Fibroblast of skin of scalp (primary cell): ENCODE results near the gene ST8SIA1.
A peak's percentile ranks its signal among the peaks of the same experiment; 100 is the strongest.

ENCODE experiments used
- DNase-seq: peaks from one replicate; pipeline ENCODE4 v3.0.0-alpha.2; 2013

Gene ST8SIA1

GRCh38 chr12:22282283-22282682, 52.2 kb downstream of the ST8SIA1 start:
- peak; percentile 81 for DNase-seq

- DNase-seq: no peak
These were observed 57.6 kb downstream of the ST8SIA1 start for GRCh38 chr12:22276867-22277266.

DNA sequence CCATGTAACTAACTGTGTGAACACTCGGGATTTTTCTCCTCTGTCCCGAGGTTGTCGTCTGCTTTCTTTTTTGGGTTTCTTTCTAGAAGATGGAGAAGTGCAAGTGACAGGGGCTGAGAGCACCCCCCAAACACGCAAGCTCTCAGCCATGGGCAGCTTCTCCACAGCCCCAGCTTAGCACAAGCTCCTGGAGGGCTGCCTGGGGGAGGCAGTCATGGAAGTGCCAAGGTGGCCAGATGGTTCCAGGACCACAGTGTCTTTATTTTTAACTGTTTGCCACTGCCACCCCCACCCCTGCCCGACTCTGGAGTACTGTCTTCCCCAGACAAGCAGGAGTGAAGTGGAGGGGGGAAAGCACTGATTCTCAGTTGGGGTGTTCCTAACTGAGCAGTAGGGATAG, 58.2 kb downstream of the ST8SIA1 start:
- no peak for DNase-seq

GRCh38 chr12:22275843-22276242, 58.7 kb downstream of the ST8SIA1 start:
- DNase-seq: peak; percentile 100

DNA sequence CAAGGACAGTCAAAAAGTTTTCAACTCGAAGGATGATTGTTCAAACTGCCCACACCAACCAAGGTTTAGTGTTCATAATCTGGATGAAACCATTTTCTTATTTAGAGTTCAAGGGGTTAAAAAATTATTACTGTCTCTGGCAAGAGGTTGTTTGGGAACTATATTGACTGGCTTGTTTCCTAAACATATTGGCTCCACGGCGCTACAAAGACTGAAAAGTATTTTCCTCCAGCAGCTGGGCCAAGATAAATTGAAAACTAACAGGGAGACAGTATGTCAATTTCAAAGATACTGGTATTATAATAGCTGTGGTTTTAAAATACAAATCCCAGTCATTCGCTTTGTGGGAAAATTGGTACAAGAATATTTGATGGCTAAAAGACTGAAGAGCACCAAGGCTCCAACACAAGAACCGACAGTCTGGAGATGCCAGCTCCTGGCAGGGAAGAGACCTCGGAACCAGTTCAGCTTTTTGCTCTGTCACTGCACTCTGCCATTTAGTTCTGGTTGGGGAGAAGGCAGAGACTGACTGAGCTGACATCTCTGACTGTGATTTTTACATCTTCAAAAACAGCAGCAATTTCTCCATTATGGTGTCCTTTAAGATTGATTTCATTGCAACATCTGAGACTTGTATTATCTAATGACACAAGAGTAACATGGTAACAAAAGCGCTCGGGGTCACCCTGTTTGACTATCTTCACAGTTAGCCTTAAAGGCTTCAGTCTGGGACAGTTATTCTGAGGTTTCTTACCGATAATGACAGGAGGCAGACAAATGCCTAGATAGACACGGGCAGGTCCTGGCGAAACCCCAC, 62.0 kb downstream of the ST8SIA1 start:
- no peak for DNase-seq

DNA sequence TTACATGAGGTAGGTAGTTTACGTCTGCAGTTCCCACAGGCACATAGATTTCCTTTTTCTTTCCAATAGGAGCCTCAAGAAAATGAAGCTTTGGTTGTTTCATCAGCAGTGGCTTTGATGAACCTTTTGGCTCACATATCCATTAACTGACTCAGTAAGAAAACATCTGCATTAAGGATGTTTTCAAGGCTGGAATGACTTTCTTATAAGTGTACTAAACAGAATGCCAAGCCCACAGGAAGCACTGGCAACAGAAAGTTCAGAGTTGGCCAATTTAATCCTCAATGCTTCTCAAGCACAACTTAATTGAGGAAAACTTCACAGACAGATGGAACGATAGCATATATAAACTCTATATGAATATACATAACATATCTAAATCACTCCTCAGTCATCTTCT, 63.5 kb downstream of the ST8SIA1 start:
- DNase-seq: peak; percentile 90

DNA sequence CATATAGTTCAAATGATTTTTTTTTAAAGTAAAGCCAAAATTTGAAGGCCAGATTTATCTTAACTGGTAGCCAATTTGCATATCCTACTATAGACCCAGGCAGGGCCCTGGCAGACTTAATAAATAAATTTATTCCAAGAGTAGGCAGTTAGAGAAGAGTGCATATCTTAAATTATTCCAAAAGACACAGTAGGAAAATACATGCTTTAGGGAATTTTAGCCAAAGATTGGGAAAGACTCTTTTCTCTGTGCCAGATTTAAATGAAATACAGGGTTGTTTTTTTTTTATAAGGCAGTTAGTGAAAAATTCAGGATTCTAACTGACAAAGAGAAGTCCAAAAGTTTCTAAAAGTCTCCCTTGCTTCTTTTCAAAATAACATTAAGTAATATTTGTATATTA, 65.5 kb downstream of the ST8SIA1 start:
- DNase-seq: no peak

GRCh38 chr12:22268406-22268805, 66.1 kb downstream of the ST8SIA1 start:
- no peak for DNase-seq

GRCh38 chr12:22266101-22266500, 68.4 kb downstream of the ST8SIA1 start:
- DNase-seq: no peak

- DNase-seq: no peak
These were observed 70.1 kb downstream of the ST8SIA1 start for GRCh38 chr12:22264380-22264779.

- DNase-seq: no peak
These were observed 72.2 kb downstream of the ST8SIA1 start for GRCh38 chr12:22262309-22262708.

DNA sequence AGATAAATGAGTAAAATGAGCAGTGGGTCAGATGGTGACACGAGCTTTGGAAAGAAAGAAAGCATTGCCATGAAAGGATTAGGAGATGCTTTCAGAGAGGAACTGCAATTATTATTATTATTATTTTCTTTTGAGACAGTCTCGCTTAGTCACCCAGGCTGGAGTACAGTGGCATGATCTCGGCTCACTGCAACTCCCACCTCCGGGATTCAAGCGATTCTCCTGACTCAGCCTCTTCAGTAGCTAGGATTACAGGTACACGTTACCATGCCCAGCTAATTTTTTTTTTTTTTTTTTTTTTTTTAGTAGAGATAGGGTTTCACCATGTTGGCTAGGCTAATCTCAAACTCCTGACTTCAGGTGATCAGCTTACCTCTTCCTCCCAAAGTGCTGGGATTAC, 77.4 kb downstream of the ST8SIA1 start:
- DNase-seq: no peak

DNA sequence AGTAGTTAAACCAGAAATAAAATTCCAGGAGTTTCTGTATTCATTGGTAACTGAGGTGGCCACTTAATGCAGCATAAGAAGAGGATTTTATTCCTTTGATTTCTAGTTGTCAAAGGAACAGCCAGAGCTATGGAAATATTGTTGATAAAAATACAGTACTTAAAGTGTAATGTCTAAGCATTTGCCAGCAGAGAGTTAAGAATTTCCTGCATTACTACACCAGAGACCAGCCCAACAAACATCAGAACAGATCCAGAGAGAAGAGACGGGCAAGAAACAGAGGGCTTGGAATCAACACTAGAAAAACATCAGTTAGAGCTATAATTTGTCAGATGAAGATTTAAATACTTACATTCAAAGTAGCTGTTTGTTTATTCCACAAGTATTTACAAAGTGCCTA, 77.9 kb downstream of the ST8SIA1 start:
- no peak for DNase-seq

- DNase-seq: no peak
These were observed 78.5 kb downstream of the ST8SIA1 start for GRCh38 chr12:22256041-22256441.

- DNase-seq: no peak
These were observed 79.4 kb downstream of the ST8SIA1 start for GRCh38 chr12:22255097-22255496.

- DNase-seq: no peak
These were observed 80.0 kb downstream of the ST8SIA1 start for GRCh38 chr12:22254478-22254877.

- DNase-seq: no peak
These were observed 82.5 kb downstream of the ST8SIA1 start for GRCh38 chr12:22252057-22252456.

DNA sequence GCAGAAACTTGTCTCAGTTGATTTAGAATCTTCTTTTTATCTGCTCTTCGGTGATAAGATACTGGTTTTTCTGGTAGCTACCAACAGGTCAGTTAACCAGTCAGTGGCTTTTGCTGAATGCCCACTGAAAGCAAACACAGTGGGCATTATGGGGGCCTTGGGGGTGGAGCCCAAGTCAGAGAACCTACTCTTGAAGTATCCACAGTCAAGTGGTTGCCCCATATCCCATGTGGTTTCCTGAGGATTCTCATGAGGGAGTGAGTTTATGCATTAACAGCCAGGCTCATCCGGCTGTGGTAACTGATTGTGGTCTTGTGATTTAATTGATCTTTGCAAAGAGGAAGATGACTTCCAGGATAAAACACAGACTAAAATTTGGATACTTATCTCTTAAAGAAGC, 83.7 kb downstream of the ST8SIA1 start:
- DNase-seq: no peak

- DNase-seq: no peak
These were observed 85.9 kb downstream of the ST8SIA1 start for GRCh38 chr12:22248571-22249115.

DNA sequence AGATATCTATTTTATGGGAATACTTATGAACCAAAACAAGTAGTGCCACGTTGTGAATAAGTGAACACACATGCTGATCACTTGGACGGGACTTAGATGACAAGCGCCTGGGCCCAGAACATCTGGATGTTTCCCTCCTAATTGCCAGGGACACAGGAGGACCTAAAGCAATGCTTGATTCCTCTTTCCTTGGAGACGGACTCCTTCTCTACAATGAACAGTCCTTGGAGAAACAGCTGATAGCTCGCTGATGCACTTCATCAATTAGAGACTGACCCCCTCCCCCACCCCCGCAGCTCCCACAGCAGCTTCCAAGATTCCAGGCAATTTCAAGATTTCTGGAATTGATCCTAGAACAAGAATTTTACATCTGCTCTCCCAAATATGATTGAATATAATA, 86.4 kb downstream of the ST8SIA1 start:
- no peak for DNase-seq

DNA sequence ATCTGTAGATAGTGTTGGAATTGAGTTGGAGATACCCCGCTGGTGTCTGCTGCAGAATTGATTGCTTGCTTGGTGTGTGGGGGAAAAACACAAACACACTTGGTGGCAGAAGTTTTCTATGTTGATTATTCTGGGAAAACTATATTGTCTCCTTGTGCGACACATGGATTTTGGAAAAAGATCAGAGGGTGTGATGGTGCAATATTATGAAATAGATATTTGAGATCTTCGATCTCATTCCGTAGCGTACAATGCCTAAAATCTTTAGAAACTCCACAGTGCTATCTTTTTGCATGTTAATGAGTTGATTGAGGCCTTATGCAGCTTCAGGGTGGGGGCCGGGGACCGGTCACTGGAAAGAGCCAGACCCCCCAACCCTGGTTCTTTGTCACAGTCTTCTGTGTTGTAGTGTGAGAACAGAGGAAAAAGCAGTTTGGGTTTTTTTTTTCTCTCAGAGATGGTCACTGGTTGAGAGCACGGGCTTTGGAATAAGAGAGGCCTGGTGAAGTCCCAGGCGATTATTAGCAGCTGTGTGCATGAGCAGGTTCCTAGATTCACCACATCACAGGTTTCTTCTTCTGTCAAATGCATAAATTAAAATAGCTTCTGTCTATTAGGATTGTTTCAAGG, 88.2 kb downstream of the ST8SIA1 start:
- no peak for DNase-seq

DNA sequence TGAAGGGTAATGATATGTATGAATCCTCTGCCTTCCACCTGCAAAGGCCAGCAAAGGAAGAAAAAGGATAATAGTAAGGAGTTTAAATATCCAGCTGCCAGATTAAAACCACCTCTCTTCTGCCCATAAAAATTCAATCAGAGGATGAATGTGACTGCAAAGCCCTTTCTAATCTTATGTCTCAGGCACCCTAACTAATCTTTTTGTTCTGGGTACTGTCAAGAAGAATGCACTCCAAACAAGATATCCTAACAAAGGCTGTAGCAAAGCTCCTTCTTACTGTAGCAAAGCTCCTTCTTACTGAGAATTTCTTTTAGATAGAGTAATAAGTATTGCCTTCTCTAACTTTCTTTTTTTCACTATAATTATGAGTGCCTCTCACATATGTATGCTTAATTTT, 91.8 kb downstream of the ST8SIA1 start:
- DNase-seq: no peak

- DNase-seq: no peak
These were observed 96.3 kb downstream of the ST8SIA1 start for GRCh38 chr12:22238211-22238610.

DNA sequence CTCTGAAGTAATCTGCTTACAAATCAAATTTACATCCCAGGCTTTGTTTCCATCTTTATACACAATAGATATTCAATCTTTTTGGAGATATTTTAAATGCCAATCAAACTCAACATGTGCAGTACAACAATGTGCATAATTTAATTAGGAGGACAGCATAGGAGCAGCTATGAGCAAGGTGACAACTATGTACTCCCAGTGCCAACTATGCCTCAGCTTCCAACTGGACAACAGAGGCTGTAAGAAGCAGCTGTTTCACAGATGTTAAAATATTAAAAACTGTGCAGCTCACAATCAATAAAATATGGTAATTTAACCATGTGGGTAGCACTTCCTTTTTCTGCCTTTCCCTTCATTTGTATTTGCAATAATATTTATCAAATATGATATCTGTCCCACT, 99.9 kb downstream of the ST8SIA1 start:
- peak; percentile 77 for DNase-seq
